Skeletal muscle cell (primary cell): ENCODE results near the gene EXOC4.

Source experiments
- DNase-seq: peaks from one replicate; pipeline ENCODE4 v3.0.0-alpha.2; 2010; ENCODE audit warnings: low read depth
- H3K4me3 ChIP-seq: 2 replicates; pipeline ENCODE4 v1.5.1; 2011; ENCODE audit warnings: low read depth, mild to moderate bottlenecking, control low read depth, low read length, moderate library complexity

The EXOC4 gene

DNA sequence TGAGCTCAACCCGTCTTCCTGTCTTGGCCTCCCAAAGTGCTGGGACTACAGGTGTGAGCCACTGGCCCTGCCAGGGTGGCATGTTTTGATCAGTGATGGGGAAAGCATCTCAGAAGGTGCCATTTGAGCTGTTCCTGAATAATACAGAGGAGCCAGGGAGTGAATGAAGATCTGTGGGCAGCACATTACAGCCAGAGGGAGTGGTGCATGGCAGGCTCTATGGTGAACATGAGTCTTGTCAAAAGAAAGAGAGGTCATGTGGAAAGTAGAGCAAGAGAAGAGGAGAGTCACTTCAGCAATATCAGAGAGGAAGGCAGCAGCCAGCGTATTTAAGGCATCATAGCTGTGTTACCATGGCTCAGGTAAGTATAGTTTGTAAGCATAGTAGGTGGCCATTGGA lies 598.5 kb downstream of the EXOC4 start:
- no peak overlapping the region for H3K4me3 ChIP-seq
- no peak for DNase-seq

DNA sequence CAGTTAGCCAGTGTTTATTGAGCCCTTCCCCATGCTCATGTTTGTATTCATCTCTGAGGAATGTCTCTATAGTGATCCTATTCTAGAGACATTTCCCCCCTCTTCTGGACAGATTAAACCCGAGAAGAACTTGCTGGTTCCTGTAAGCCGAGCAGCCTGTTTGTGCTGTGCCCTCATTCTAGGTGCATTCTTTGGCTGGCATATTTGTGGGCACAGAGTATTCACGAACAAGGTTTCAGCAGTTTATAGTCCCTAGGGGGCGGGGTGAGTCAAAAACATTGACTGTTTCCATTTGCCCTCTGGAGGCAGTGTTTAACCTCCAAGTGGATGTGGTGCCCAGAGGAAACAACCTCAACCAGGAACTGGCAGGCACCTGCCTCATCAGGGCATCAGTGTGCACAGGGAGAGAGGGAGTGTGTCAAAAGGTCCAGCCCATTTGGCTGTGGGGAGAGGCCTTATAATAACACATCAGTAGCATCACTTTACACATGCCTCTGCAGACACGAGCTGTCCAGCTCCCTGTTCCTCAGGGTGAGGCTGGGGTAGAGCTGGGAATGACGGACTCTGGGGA lies 600.9 kb downstream of the EXOC4 start:
- peak; percentile 63 for DNase-seq
- H3K4me3 ChIP-seq: no peak overlapping the region

DNA sequence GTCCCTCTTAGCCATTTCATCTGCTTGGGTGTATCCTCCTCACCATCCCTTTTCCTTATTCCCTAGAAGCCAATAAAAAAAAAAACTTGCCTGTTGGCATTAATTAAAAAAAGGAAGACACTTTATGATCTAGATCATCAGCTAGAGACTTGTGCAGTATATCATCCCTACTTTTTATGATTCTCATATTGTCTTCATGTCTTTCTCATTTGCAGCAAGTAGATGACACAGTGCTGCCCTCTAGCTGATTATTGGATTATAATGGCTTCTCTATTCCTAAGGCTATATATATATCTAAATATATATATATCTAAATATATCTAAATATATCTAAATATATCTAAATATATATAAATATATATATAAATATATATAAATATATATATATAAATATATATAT lies 601.9 kb downstream of the EXOC4 start:
- DNase-seq: no peak
- no peak overlapping the region for H3K4me3 ChIP-seq

DNA sequence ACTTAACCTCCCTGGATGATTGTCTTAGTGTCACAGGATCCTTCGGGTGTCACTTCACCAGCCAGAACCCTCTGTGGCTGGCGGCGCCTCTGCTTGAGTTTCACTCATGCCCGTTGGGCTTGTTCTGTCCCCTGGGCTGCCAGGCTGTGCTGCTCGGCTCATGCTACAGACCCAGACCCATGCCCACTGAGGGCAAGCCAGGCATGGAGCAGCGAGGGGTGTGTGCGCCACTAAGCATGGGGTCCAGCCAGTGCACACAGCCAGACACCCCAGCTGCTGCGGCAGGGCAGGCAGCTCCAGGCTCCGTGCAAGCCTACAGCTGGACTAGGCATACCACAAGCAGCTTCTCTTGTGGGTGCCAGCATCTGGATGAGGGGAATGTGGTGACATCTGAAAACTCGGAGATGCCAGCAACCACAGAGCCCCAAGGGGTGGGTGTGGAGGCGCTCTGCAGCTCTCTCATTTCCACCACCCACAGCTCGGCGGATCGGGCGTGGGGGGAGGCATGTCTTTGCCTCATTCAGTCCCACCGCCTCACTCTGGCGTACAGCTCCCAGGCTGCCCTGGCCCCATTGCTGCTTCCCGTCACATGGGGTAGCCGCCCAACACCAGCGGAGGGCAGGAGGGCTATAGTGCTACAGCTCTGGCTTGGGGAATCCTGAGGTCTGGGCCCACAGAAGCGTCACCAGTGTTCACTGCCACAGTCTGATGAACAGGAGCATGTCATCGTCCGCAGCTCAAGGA lies 604.7 kb downstream of the EXOC4 start:
- no peak for DNase-seq
- H3K4me3 ChIP-seq: no peak overlapping the region

DNA sequence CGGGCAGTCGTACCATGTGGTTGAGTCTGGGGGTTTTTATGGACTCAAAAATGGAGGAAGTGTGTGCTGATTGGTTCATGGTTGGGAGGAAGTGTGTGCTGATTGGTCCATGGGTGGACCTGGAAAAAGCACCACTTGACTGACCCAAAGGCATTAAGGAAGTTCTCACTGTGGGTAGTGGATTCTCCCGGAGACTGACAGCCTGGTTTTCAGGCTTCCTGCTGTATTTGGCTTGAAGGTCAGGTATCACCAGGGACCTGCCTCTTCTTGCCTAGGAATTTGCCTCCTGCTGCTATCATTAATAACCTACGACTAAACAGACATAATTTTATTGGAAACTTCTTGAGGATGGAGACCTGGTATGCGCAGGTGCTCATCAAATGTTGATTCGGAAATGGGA lies 605.4 kb downstream of the EXOC4 start:
- H3K4me3 ChIP-seq: no peak overlapping the region
- no peak for DNase-seq

DNA sequence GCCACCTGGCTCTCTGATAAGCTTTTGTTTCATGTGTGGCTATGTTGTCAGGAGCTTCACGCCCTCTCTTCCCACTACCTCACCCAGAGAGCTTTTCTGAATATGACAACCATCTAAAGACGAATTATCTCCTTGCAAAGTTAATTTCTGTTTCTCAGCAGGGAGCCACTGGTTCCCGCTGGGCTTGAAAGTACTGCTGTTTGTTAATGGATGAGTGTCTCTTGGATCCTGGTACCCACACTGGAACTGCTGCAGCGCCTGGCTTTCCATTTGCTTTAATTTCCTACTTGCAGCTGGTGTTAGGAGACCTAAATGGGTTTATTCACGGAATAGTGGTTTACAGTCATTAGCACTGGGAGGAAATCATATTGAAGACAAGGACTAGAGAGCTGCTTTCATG lies 606.4 kb downstream of the EXOC4 start:
- no peak overlapping the region for H3K4me3 ChIP-seq
- no peak for DNase-seq

DNA sequence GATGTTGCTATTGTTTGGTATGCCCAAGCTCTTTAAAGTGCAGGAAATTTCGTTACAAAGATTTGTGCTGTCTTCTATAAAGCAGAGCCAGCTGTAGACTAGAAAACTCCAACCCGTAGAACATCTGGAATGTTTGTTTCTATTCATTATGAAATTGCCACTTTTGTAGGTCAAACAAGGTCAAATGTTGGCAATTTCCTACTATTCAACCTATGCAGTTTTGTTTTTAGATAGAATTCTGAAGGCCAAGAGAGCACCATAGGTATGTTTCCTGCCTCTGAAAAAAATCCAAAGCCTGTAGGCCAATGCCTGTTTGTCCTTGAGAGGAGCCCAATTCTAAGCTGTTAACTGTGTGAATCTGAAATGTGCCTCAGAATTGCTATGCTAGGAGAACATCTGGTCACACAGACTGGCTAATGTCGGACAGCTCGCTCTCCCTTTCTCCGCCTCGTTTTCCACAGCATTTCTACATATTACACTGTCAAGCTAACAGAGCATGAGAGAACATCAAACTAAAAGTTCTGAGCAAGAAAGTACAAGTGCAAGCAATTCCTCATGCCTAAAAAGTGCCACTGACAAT lies 607.1 kb downstream of the EXOC4 start:
- H3K4me3 ChIP-seq: no peak overlapping the region
- DNase-seq: no peak

DNA sequence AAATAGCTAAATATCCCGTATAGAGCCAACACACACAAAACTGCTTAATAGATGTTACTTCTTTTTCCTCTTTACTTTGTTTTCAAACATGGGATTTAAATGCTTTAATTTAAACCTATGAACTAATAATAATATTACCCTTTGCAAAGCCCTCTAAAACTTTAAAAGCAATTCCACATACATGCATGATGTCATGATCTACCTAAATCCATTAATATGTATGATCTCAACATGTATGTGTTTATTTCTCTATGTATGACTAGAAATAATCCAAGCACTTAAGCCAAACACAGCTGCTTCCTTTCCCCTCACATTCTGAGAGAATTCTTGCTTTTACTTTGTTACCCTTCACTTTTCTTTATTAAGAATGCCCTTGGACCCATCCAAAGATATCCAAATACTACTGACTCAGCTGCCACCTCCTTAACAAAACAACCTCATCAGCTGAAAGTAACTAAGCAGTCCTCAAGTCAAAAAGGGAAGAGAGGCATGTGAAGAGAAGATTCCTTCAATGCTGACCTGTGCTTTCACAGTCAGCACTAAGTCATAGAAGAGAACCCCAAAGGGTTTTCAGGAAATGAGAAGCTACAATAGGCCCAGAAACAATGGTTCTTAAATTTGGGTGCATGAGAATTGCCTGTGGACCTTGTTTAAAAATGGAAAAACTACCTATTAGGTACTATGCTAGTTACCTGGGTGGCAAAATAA lies 607.9 kb downstream of the EXOC4 start:
- DNase-seq: no peak
- H3K4me3 ChIP-seq: no peak overlapping the region

DNA sequence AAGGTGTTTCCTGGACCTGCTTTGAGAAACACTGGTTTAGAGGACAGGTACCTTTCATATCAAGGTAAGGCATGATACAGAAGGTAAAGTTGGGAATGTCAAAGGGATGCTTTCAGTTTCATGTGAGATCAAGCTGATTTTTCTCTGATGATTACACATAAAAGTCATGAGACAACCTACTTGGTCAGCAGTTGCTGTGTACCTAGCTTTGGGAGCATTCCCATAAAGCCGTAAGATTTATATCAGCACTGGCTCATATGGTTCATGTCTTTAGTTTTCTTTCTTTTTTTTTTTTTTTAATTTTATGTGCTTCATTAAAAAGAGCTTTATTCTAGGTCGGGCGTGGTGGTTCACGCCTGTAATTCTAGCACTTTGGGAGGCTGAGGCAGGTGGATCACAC lies 609.0 kb downstream of the EXOC4 start:
- no peak overlapping the region for H3K4me3 ChIP-seq
- no peak for DNase-seq

DNA sequence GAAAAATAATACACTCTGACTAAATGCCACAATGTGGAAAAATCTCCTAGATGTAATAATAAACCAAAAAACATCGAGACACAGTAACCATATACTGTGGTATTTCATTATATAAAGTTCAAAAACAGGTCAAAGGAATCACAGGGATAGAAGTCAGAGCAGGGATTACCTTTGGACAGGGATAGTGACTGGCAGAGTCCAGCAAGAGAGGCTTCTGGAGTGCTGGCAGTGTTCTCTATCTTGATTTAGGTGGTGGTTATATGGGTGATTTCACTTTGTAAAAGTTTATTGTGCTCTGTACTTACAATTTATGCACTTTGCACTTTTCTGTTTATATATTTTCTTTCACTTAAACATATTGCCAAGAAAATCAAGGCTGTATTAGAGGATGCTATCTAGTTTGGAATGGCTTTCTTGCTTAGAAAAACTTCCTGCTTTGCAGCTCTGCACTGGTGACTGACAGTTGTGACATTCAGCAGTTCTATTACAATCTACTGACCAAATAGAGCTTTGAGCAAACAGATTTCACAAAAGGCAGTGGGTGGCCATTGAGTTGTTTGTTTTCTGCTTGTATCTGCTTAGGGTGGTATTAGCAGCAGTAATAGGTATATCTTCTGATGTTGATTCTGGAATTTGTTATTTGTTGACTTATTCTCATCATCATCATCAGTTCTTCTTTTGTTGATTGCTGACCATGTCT lies 610.6 kb downstream of the EXOC4 start:
- DNase-seq: no peak
- H3K4me3 ChIP-seq: no peak overlapping the region

DNA sequence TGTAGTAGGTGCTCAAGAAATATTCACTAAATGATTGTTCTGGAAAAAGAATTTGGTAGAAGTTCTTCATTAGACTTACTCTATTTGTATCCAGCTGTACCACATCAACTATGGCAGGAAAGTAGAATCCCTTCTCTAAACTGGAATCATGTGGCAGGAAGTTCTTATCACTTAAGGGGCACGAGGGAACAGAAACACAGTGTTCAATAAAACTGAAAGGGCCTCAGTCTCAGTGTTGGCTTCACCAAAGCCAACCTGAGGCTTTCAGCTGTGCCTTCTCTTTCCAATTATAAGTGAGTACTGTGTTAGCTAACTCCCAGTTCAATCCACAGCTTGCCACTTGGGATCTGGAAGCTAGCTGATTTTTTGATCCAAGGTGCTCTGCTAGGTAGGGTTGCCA lies 616.7 kb downstream of the EXOC4 start:
- H3K4me3 ChIP-seq: no peak overlapping the region
- DNase-seq: no peak

DNA sequence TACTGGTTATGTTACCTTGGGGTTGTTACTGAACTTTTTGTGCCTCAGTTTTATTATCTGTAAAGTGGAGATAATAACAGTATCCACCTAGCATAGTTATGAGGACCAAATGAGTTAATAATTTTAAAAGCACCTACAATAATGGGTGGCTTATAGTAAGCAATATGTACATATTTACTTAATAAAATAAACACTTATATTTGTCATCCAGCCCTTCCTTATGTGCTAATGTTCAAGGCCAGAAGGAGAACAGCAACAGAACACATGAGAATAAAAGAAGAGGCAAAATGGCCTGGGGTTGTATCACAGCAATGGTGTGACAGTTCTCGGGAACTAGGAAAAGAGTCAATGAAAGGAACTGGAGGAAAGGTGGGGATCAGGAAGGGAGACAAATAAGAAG lies 618.9 kb downstream of the EXOC4 start:
- no peak overlapping the region for H3K4me3 ChIP-seq
- DNase-seq: no peak

DNA sequence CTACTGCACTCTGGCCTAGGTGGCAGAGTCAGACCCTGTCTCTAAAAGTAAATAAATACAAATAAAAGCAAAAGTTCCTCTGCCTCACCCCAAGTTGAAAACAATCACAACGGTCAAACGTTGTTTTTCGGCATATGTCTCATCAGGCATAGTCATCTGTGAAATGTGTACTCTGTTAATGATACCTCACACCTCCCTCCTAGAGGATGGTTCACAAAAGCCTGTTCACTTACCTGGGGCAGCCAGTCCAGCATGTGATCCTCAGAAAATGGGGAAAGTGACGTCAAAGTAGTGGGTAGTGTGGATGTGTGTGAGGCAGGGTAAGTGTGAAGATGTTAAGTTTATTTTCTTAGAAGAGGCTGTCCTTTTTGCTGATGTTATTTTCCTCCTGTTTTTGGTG lies 620.3 kb downstream of the EXOC4 start:
- no peak for DNase-seq
- no peak overlapping the region for H3K4me3 ChIP-seq

DNA sequence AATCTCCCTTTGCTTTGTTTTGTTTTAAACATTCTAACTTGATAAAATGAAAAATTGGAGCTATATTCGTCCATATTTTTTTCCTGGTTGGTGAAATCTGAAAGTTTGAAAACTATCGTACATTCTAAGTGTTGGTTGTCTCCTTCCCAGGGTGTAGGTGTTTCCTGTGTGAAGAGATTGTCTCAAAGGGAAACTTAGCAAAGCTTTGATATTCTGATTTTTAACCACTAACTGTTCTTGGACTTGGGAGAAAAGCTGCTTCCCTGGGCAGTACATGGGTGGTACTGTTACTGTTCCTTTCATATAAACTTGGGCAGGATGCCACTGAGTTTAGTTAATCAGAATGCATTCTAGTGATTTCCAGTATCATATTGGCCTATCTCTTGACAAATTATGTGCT lies 620.8 kb downstream of the EXOC4 start:
- H3K4me3 ChIP-seq: no peak overlapping the region
- DNase-seq: no peak

DNA sequence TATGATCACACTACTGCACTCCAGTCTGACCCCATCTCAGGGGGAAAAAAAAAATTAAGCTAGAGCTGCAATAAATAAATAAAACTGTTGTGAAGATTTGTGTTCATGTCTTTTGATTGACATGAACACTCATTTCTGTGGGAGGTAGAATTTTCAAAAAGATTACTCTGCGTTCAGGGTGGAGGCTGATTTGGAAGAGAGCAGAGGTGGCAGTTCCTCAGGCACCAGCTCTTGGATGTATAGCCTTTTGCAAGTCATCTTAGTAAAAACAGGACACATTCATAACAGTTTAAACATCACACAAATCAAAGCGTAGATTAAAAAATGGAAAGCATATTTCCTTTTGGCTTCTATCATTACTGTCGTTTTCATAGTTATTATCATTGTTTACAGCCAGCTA lies 630.7 kb downstream of the EXOC4 start:
- no peak for DNase-seq
- H3K4me3 ChIP-seq: no peak overlapping the region

DNA sequence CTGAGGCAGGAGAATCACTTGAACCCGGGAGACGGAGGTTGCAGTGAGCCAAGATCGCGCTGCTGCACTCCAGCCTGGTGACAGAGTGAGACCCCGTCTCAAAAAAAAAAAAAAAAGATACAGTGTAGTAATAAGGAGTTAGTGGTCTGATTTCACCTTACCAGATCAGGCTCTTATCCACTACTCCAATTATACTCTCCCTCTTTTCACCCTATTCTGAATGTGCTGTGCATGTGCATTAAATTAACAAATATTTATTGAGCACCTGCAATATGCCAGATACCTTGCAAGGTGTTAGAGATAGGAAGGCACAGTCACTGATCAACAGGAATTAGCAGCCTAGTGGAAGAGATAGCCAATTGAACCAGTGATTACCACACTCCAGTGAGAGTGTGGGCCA lies 632.3 kb downstream of the EXOC4 start:
- no peak overlapping the region for H3K4me3 ChIP-seq
- DNase-seq: no peak

DNA sequence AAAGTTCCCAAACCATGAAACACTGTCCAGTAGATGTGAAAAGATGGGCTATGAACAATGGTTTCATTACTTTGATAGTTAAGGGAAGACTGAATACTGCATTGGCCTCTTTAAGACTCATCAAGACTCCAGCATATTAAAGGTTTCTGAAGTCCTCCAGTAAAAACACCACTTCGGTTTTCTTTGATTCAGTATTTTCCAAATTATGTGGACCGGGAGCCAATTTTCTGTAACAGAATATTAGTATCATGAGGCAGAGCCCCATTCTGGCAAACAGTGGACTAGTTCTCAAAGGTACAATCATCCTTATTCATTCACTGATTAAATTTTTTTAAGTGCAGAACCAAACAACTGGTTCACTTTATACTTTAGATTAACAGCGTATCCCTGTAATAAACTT lies 633.2 kb downstream of the EXOC4 start:
- H3K4me3 ChIP-seq: no peak overlapping the region
- DNase-seq: no peak

DNA sequence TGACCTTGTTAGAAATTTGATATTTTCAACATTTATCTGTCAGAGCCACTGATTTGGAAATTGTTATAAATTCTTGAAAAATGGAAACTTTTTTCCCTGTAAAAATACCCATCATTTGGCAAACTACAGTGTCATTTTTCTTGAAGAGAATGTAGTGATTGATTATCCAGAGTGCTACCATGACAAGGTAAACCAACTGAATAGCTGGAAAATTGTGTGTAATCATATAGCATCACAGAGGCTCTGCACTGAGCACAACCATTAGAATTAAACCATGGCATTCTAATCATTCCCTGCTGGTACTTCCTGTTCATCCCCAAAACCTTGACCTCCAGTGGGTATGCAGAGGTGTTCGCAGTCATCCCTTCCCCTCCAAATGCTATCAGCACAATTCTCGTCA lies 633.9 kb downstream of the EXOC4 start:
- H3K4me3 ChIP-seq: no peak overlapping the region
- DNase-seq: no peak

DNA sequence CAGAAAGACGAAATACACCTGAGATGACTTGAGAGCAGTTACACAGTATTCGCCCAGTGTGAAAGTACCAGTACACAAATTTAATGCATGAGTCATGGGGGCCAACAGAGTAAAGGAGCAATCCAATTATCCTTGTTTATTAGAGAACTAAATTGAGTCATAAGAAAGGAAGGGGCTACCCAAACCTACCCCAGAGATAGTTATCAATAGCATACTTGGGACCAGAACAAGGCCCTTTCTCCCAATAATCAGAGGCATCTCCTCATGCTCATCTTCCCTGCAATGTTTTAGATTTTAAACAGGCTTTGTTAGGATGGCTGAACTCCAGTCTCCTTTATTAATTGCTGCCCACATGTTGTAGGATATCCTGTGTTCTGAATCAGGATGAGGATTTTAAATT lies 634.6 kb downstream of the EXOC4 start:
- H3K4me3 ChIP-seq: no peak overlapping the region
- no peak for DNase-seq
